ENCODE measurements around the gene TFPI2. TPM values are rescaled to one million over a fixed set of nuclear protein-coding genes. Genes with fewer than 3 reads are reported as not detected.

The TFPI2 gene
- total RNA-seq, 1 experiment from 2014 or later: 6.1 TPM

- Histone ChIP-seq H3K36me3 (ENCODE audit: insufficient read depth, low read length, poor library complexity, severe bottlenecking) (no peaks in the 10 kb centered on the region), H3K9me3 (ENCODE audit: low read depth, low read length, poor library complexity, severe bottlenecking) (no peaks in the 10 kb centered on the region), H3K27ac (ENCODE audit: low read depth, low read length, poor library complexity, severe bottlenecking) (no peak overlapping the region), H3K27me3 (replicated peaks; ENCODE audit: insufficient read depth, low read depth, low read length, poor library complexity) (no peaks in the 10 kb centered on the region), H3K4me1 (ENCODE audit: insufficient read depth, low read length, poor library complexity, severe bottlenecking) (peaks cover 12% of the 10 kb centered on the region), H3K4me3 (ENCODE audit: low read depth, low read length, poor library complexity, severe bottlenecking) (no peak overlapping the region)
- no TSS peak for BruUV-seq (replicated peaks)
- intact Hi-C loops (cut with micrococcal nuclease; ENCODE audit: unreplicated experiment): no loop called here
- ChIA-PET POLR2A (ENCODE audit: low non-redundant PET) (interaction anchor here (0.5 kb wide), 1 partner anchor 150 kb away, joined by 3 read pairs; no protein-coding TSS in a partner anchor), CTCF (no interaction called here)
- no peak for DNase-seq (ENCODE audit: low spot score)
- no peak for TF ChIP-seq EZH2 (IDR thresholded peaks at IDR 0.05; ENCODE audit: borderline replicate concordance, low read depth, low read length, poor library complexity, severe bottlenecking)
- TF ChIP-seq, protein P1, sequence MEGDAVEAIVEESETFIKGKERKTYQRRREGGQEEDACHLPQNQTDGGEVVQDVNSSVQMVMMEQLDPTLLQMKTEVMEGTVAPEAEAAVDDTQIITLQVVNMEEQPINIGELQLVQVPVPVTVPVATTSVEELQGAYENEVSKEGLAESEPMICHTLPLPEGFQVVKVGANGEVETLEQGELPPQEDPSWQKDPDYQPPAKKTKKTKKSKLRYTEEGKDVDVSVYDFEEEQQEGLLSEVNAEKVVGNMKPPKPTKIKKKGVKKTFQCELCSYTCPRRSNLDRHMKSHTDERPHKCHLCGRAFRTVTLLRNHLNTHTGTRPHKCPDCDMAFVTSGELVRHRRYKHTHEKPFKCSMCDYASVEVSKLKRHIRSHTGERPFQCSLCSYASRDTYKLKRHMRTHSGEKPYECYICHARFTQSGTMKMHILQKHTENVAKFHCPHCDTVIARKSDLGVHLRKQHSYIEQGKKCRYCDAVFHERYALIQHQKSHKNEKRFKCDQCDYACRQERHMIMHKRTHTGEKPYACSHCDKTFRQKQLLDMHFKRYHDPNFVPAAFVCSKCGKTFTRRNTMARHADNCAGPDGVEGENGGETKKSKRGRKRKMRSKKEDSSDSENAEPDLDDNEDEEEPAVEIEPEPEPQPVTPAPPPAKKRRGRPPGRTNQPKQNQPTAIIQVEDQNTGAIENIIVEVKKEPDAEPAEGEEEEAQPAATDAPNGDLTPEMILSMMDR (conservative IDR thresholded peaks at IDR 0.05; ENCODE audit: low read depth, low read length): no peak
These were observed 44.5 kb upstream of the TFPI2 start for GRCh38 chr7:93935102-93935501.

GRCh38 chr7:93933156-93933555, 42.6 kb upstream of the TFPI2 start:
- Histone ChIP-seq H3K4me3 (ENCODE audit: low read depth, low read length, poor library complexity, severe bottlenecking) (no peak overlapping the region), H3K36me3 (ENCODE audit: insufficient read depth, low read length, poor library complexity, severe bottlenecking) (no peaks in the 10 kb centered on the region), H3K27ac (ENCODE audit: low read depth, low read length, poor library complexity, severe bottlenecking) (no peak overlapping the region), H3K9me3 (ENCODE audit: low read depth, low read length, poor library complexity, severe bottlenecking) (no peaks in the 10 kb centered on the region), H3K4me1 (ENCODE audit: insufficient read depth, low read length, poor library complexity, severe bottlenecking) (peaks cover 12% of the 10 kb centered on the region), H3K27me3 (replicated peaks; ENCODE audit: insufficient read depth, low read depth, low read length, poor library complexity) (no peaks in the 10 kb centered on the region)
- CTCF ChIA-PET: no interaction called here
- TF ChIP-seq EZH2 (IDR thresholded peaks at IDR 0.05; ENCODE audit: borderline replicate concordance, low read depth, low read length, poor library complexity, severe bottlenecking): no peak
- TF ChIP-seq, protein P1 (conservative IDR thresholded peaks at IDR 0.05; ENCODE audit: low read depth, low read length): no peak
- POLR2A ChIA-PET (ENCODE audit: low non-redundant PET): no interaction called here
- intact Hi-C loops (cut with micrococcal nuclease; ENCODE audit: unreplicated experiment): no loop called here
- no TSS peak for BruUV-seq (replicated peaks)
- no peak for DNase-seq (ENCODE audit: low spot score)

GRCh38 chr7:93931655-93932054, 41.1 kb upstream of the TFPI2 start:
- Histone ChIP-seq H3K9me3 (ENCODE audit: low read depth, low read length, poor library complexity, severe bottlenecking) (no peaks in the 10 kb centered on the region), H3K36me3 (ENCODE audit: insufficient read depth, low read length, poor library complexity, severe bottlenecking) (no peaks in the 10 kb centered on the region), H3K4me1 (ENCODE audit: insufficient read depth, low read length, poor library complexity, severe bottlenecking) (peaks cover 12% of the 10 kb centered on the region), H3K27ac (ENCODE audit: low read depth, low read length, poor library complexity, severe bottlenecking) (no peak overlapping the region), H3K4me3 (ENCODE audit: low read depth, low read length, poor library complexity, severe bottlenecking) (no peak overlapping the region), H3K27me3 (replicated peaks; ENCODE audit: insufficient read depth, low read depth, low read length, poor library complexity) (no peaks in the 10 kb centered on the region)
- CTCF ChIA-PET: no interaction called here
- POLR2A ChIA-PET (ENCODE audit: low non-redundant PET): no interaction called here
- BruUV-seq (replicated peaks): no TSS peak
- intact Hi-C loops (cut with micrococcal nuclease; ENCODE audit: unreplicated experiment): no loop called here
- TF ChIP-seq EZH2 (IDR thresholded peaks at IDR 0.05; ENCODE audit: borderline replicate concordance, low read depth, low read length, poor library complexity, severe bottlenecking): no peak
- TF ChIP-seq, protein P1 (conservative IDR thresholded peaks at IDR 0.05; ENCODE audit: low read depth, low read length): no peak
- DNase-seq (ENCODE audit: low spot score): no peak

Measured in A673 (cell line).